ENCODE data around the gene PGLYRP2. TPM values are rescaled to one million over a fixed set of nuclear protein-coding genes. Genes with fewer than 3 reads are reported as not detected.
A peak's percentile ranks its signal among the peaks of the same experiment; 100 is the strongest.

PGLYRP2 gene
- 1 to 10 TPM in 2 of 3 donors, not detected in 1; 5.6 to 6.2 TPM for total RNA-seq

- no peaks in the 10 kb centered on the region for H3K9me3 ChIP-seq
- no peaks in the 10 kb centered on the region for H3K36me3 ChIP-seq
- no peaks in the 10 kb centered on the region for H3K27me3 ChIP-seq
- DNase-seq (ENCODE audit: low spot score in 2 of 2), result peak; percentile 73 to 74
- H3K4me1 ChIP-seq, result no peaks in the 10 kb centered on the region
- H3K27ac ChIP-seq, result peak within 1 kb of the TSS; percentile 31 to 52
- H3K4me3 ChIP-seq, result no peak within 1 kb of the TSS
- intact Hi-C loops (cut with DNase I; ENCODE audit: low total_unique reads), result no loop called here
- TF ChIP-seq CTCF (IDR thresholded peaks at IDR 0.05) (peak in 2 of 3 donors; percentile 58 to 71), POLR2A (IDR thresholded peaks at IDR 0.05) (no peak)
These were observed at the start of gene PGLYRP2 for GRCh38 chr19:15479391-15480345. Gene PGLYRP2 (minus strand): TSS chr19:15479501. CDS start chr19:15479371, 130 bp downstream.

- Histone ChIP-seq H3K36me3 (no peaks in the 10 kb centered on the region), H3K4me3 (no peak overlapping the region), H3K27me3 (no peaks in the 10 kb centered on the region), H3K4me1 (no peaks in the 10 kb centered on the region), H3K27ac (no peak overlapping the region), H3K9me3 (no peaks in the 10 kb centered on the region)
- DNase-seq (ENCODE audit: low spot score in 2 of 2), result no peak
- intact Hi-C loops (cut with DNase I; ENCODE audit: low total_unique reads), result no loop called here
- TF ChIP-seq POLR2AphosphoS5 (IDR thresholded peaks at IDR 0.05), result no peak
- no peak for TF ChIP-seq CTCF (IDR thresholded peaks at IDR 0.05)
These were observed 48.4 kb upstream of the PGLYRP2 start for GRCh38 chr19:15527705-15528104.

- Histone ChIP-seq H3K9me3 (no peaks in the 10 kb centered on the region), H3K4me1 (no peaks in the 10 kb centered on the region), H3K27me3 (no peaks in the 10 kb centered on the region), H3K36me3 (no peaks in the 10 kb centered on the region), H3K27ac (no peak overlapping the region), H3K4me3 (no peak overlapping the region)
- no peak for DNase-seq (ENCODE audit: low spot score in 2 of 2)
- no peak for TF ChIP-seq POLR2AphosphoS5 (IDR thresholded peaks at IDR 0.05)
- TF ChIP-seq CTCF (IDR thresholded peaks at IDR 0.05), result no peak
- TF ChIP-seq POLR2A (IDR thresholded peaks at IDR 0.05), result no peak
- intact Hi-C loops (cut with DNase I; ENCODE audit: low total_unique reads), result no loop called here
These were observed 47.1 kb upstream of the PGLYRP2 start for GRCh38 chr19:15526408-15526807.

- Histone ChIP-seq H3K27ac (no peak overlapping the region), H3K4me1 (no peaks in the 10 kb centered on the region), H3K36me3 (no peaks in the 10 kb centered on the region), H3K4me3 (no peak overlapping the region), H3K9me3 (no peaks in the 10 kb centered on the region), H3K27me3 (no peaks in the 10 kb centered on the region)
- no peak for DNase-seq (ENCODE audit: low spot score in 2 of 2)
- intact Hi-C loops (cut with DNase I; ENCODE audit: low total_unique reads), result no loop called here
- no peak for TF ChIP-seq POLR2AphosphoS5 (IDR thresholded peaks at IDR 0.05)
- TF ChIP-seq CTCF (IDR thresholded peaks at IDR 0.05), result no peak
- no peak for TF ChIP-seq POLR2A (IDR thresholded peaks at IDR 0.05)
These were observed 46.0 kb upstream of the PGLYRP2 start for GRCh38 chr19:15525291-15525690.

GRCh38 chr19:15524781-15525180 is 45.5 kb upstream of the PGLYRP2 start:
- no peaks in the 10 kb centered on the region for H3K4me1 ChIP-seq
- intact Hi-C loops (cut with DNase I; ENCODE audit: low total_unique reads), result no loop called here
- no peaks in the 10 kb centered on the region for H3K9me3 ChIP-seq
- no peak overlapping the region for H3K4me3 ChIP-seq
- TF ChIP-seq POLR2AphosphoS5 (IDR thresholded peaks at IDR 0.05) (no peak), POLR2A (IDR thresholded peaks at IDR 0.05) (no peak), CTCF (IDR thresholded peaks at IDR 0.05) (no peak)
- no peaks in the 10 kb centered on the region for H3K27me3 ChIP-seq
- no peak overlapping the region for H3K27ac ChIP-seq
- no peaks in the 10 kb centered on the region for H3K36me3 ChIP-seq
- DNase-seq (ENCODE audit: low spot score in 2 of 2), result no peak
